ENCODE results near the gene POLD1.
"Not testable (repeated sequence)": the region's sequence is repeated elsewhere in the genome, so short reads cannot be mapped to it uniquely, and the experiment has no call there.

POLD1 gene

DNA sequence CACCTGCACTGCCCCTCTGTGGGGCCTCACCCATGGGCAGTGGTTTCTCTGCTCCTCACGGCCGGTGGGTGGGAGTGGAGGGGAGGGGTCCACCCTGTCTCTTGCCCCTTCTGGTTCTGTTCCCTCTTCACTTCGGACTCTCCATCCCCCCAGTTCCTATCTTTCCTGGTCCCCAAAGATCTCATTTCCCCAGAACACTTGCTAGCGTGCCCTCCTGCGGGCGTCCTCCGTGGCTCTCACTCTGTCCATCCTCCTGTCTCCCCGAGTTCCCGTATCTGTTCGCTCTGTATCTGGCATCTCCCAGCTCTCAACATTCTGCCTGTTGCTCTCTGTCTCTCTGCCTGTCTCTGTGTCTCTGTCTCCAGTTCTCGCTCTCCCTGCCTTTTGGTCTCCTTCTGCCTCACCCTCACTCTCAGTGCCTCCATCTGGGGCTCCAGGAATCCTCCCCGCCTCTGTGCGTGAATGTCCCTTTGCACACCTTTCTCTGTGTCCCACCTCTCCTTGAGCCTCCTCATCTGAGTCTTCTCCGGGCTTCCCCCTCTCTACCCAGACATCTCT is 35.0 kb downstream of the POLD1 start:
- DNase-seq = no peak

DNA sequence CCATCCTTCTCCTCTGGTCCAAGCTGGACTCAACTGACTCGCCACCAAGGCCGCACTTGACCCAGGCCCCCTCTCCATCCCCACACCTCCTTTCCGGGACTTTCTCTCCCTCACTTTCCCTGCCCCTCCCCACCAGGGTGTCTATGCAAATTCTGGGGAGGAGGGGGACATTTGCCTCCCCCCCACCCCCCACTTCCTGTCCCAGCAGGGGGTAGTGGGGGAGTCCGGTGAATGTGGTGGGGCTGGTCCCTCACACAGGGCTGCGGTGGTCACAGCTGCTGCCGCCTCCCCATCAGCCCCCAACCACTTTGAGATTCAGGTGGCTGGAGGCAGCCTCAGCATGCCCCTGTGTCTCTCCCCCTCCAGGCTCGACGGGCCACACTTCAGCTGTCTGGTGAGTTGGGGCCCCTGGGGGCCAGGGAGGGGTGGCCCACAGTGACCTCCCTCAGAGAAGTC is 35.5 kb downstream of the POLD1 start:
- DNase-seq = no peak

DNA sequence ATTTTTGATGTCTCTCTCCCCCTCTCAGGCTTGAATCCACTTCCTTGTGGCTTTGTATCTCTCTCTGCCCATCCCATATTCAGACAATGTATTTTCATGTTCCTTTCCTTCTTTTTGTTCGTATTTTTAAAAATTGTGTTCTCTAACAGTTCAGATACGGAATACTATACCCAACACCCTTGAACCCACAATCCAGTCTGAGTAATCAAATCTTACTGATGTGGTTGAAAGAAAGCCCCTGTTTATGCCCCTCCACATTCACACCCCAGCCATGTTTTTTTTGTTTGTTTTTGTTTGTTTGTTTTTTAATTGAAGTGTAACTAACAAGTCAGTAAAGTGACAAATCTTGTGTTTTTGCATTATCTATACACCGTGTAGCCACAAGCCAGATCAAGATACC is 36.0 kb downstream of the POLD1 start:
- DNase-seq = no peak

DNA sequence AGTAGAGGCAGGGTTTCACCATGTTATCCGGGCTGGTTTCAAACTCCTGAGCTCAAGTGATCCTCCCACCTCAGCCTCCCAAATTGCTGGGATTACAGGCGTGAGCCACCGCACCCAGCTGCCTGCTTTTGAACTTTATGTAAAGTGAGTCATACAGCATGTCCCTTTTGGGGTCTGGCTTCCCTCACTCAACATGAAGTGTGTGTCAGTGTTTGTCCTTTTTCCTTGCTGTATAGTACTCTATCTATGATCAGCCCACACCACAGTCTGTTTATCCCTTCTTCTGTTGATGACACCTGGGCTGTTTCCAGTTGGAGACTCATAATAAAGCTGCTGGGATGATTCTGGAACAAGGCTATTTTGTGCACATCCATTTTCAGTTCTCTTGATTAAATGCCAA is 36.7 kb downstream of the POLD1 start:
- DNase-seq = no peak

DNA sequence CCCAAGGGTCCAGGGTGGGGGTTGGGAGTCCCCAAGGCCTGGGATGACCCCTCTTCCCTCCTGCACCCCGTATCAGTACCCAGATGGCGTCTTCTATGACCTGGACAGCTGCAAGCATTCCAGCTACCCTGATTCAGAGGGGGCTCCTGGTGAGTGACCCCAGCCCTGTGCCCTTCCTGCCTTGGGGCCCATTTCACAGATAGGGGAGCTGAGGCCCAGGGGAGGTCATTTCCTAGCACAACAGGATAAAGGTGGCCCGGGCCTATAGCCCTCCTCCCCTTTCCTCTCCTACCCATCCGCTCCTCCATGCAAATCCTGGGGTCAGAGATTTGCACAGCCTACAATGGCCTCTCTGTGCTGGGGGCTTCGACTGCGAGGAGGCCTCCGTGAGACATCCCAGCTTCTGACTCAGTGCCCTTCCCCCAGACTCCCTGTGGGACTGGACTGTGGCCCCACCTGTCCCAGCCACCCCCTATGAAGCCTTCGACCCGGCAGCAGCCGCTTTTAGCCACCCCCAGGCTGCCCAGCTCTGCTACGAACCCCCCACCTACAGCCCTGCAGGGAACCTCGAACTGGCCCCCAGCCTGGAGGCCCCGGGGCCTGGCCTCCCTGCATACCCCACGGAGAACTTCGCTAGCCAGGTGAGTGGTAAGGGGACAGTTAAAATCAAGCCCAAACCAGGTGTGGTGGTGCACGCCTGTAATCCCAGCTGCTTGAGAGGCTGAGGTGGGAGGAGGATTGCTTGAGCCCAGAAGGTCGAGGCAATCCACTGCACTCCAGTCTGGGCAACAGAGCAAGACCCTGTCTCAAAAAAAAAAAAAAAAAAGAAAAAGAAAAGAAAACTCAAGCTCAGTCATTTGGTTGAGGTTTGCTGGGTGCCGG is 38.5 kb downstream of the POLD1 start:
- DNase-seq = no peak

DNA sequence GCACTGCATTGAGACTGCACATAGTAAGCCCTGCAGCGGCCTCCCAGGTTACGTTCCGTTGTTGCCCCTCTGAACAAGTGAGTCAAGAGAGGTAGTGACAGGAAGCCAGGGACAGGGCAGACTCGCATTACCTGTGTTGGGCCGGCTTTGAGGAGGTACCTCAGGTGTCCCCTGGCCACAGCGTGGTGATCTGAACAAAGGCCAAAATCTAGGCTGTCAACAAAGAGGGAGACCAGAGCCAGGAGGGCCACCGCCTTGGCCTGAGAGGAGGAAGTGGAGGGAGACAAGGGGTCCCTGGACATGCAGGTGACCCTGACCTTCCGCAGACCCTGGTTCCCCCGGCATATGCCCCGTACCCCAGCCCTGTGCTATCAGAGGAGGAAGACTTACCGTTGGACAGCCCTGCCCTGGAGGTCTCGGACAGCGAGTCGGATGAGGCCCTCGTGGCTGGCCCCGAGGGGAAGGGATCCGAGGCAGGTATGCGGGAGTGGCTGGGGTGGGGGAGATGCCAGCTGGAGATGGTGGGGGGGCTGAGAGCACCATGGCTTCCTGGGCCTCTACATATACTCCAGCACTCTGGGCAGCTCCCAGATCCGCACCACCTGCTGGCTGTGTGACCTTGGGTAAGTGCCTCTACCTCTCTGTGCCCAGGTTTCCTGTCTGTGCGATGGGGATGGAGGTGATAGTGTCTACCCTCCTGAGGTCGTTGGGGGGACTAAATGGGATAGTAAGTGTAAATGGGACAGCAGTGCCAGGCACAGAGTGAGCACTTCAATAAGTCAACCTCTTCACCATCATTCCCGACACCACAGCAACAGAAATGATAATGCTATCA is 39.3 kb downstream of the POLD1 start:
- DNase-seq = no peak

DNA sequence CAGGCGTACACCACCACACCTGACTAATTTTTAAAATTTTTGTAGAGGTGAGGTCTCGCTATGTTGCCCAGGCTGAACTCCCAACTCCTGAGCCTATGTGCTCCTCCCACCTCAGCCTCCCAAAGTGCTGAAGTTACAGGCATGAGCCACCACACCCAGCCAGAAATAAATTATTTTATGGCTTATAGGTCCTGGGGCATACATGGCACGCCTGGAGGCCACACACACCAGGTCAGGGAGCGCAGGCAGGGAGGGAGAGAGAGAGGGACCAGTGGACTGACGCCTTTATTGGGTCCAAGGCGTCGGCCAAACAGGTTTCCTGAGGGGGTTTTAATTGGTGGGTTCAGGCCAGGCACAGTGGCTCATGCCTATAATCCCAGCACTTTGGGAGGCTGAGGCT is 41.4 kb downstream of the POLD1 start:
- no peak for DNase-seq

DNA sequence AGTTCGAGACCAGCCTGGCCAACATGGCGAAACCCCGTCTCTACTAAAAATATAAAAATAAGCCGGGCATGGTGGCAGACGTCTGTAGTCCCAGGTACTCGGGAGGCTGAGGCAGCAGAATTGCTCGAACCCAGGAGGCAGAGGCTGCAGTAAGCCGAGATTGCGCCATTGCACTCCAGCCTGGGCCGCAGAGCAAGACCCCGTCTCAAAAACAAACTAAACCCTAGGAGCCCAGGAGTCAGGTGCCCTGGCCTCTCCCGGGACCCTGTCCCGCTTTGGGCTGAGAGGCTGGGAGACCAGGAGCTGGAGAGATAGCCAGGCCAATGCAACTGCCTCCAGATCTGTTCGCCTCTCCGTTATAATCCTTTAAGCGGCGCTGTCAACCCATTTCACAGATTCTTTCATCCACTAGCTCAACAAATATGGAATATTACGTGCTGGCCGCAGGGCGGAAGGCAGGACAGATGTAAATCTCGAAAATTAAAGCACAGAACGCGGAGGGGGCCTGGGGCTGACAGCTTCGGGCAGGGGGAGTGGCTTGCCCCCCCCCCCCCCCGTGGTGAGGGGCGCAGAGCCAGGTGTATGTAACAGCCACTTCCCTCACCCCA is 43.3 kb downstream of the POLD1 start:
- no peak for DNase-seq

DNA sequence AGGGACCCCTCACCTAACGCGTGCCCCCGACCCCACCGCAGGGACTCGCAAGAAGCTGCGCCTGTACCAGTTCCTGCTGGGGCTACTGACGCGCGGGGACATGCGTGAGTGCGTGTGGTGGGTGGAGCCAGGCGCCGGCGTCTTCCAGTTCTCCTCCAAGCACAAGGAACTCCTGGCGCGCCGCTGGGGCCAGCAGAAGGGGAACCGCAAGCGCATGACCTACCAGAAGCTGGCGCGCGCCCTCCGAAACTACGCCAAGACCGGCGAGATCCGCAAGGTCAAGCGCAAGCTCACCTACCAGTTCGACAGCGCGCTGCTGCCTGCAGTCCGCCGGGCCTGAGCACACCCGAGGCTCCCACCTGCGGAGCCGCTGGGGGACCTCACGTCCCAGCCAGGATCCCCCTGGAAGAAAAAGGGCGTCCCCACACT is 43.9 kb downstream of the POLD1 start:
- no peak for DNase-seq

DNA sequence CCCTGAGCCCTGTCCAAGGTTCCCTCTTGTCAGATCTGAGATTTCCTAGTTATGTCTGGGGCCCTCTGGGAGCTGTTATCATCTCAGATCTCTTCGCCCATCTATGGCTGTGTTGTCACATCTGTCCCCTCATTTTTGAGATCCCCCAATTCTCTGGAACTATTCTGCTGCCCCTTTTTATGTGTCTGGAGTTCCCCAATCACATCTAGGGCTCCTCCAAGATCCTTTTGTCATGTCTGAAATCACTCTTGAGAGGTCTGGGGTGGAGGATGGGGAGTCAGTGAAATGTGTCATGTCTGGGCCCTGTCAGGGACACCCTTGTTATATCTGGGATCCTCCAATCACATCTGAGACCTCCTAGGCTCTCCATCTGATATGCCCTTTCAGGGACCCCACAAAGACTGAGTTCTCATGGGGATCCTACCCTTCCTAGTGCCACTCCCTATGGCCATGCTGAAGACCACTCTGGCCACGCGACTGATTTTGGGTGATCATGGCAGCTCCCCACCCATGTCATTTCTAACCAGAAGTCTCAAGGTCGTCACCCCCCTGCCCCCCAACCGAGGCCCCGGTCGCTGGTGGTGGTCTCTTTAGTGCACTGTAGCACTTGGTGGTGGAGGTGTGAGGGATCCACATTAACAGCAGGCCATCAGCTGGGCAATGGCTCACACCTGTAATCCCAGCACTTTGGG is 44.8 kb downstream of the POLD1 start:
- DNase-seq = no peak

DNA sequence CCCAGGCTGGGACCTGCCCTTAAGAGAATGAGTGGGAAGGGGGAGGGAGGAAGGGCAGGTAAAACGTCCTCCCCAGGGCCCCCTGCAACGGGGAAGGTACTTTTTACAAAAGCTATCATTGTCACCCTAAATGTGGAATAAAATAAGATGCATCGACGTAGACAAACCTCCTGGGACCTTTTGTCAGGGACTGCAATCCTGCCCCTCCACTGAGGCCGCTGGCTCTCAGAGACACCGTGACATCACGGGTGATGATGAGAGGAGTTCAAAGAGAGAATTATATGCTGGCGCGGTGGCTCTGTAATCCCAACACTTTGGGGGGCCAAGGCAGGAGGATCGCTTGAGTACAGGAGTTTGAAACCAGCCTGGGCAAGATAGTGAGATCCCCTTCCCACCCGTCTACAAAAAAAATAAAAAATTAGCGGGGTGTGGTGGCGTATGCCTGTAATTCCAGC is 46.8 kb downstream of the POLD1 start:
- DNase-seq = no peak

DNA sequence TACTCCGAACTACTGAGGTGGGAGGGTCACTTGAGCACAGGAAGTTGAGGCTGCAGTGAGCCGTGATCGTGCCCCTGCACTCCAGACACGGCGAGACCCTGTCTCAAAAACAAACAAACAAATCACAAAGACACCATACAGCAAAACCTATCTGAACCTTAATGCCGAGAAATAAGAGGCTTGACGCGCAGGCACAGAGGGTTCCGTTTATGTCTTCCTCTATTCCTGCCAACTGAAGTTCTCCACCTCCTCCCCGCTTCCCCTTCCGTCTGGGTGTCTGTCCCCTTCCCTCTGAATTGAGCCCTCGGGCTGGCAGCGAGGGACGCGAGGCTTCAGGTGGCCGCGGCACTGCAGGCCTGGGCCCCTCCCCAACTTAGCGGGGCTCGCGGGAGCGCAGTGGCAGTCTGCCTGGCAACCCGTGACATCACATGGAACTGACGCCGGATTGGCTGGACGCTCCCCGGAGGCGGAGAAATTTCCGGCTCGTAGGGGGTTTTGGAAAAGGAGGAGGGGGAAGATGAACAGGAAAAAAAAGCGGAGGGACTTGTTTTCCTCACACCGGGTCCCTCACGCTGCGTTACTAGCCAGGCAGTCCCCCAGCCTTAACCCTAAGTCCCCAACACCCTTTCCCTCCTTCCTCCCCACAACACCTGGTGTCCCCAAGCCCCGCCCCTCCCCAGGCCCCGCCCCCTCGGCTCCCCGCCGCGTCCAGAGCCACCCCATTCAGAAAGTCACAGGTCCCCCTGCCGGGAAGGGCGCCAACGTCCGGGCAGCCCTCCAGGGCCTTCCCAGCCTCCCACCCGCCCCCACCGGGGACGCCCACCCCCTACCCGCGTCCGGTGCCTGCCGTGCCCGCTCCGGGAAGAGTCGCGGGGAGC is 47.4 kb downstream of the POLD1 start:
- peak; percentile 54 for DNase-seq

DNA sequence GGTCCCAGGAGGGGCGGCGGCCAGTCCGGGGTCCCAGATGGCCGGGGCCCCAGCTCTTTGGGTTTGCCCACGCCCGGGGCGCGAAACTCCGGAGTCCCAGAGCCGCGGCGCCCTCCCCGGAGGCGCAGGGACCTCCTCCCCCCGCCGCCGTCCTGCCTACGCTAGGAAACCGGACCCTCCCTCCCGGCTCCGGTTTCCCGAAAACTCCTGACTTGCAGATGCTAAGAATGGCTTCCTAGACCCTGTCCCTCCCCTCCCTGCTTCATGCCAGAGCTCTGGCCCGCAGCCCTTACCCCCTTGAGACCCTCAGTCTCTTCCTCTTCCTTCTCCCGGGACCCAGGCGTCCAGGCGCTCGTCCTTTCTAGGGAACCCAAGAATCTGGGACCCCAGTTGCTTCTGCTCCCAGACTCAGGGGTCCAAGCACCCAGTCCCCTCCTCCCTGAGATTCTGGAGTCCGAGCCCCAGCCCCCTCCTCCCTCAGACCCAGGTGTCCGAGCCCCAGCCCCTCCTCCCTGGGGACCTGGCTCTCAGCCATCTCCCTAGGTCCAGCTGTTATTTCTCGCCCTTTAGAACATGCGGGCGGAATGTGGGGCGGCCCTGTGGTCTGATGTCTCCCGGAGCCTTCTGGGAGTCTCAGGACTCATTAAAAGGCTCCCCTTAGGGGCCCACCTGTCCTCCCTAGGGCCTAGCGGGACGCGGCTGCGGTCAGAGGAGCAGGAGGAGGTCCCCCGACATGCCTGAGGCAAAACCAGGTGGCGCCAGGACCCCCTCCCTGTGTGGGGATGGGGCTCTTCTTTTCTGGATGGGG is 48.3 kb downstream of the POLD1 start, which contains the start of gene MYBPC2:
Gene MYBPC2, plus strand, starts transcription at position 672 of the 808 bp plus-strand sequence. Its CDS starts 62 bp downstream, at position 734.
- no peak for DNase-seq

DNA sequence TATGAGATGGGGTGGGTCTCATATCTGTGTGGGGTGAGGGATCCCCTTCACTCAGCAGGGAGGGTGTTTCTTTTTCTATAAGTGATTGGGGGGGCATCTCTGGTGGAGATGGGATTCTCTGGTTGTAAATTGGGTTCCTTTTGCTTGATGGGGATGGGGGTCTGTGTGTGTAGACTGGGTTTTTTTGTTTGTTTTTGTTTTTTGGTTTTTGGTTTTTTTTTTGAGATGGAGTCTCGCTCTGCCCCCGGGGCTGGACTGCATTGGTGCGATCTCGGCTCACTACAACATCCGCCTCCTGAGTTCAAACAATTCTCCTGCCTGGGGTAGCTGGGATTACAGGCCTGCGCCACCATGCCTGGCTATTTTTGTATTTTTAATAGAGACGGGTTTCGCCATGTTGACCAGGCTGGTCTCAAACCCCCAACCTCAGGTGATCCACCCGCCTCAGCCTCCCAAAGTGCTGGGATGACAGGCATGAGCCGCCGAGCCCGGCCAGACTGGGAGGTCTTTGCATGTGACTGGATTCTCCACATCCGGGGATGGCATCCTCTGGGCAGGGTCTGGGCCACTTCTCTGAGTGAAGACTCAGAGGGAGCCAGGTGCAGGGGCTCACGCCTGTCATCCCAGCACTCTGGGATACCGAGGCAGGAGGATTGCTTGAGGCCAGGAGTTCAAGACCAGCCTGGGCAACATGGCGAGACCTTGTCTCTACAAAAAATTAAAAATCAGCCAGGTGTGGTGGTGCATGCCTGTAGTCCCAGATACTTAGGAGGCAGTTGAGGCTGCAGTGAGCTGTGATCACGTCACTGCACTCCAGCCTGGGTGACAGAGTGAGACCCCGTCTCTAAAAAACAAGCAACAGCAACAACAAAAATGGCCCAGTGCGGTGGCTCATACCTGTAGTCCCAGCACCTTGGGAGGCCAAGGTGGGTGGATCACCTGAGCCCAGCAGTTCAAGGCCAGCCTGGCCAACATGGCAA is 49.3 kb downstream of the POLD1 start:
- no peak for DNase-seq

DNA sequence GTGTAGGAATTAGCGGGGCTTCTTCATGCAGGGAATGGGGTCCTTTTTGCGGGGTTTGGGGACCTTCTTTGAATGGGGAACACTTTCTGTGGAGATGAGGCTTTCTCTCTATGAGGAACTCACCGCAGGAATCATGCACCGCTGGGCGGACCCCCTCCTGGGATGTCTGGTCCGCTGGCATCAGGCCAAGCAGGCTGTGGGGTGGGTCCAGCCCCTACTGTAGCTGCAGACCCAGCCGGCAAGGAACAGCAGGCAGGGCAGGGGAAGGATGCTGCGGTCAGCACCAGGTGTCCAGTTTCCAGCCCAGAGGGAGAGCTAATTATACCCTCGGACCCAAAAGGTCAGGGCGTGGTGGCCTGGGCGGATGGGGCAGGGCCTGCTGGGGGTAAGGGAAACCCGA is 50.4 kb downstream of the POLD1 start:
- no peak for DNase-seq

DNA sequence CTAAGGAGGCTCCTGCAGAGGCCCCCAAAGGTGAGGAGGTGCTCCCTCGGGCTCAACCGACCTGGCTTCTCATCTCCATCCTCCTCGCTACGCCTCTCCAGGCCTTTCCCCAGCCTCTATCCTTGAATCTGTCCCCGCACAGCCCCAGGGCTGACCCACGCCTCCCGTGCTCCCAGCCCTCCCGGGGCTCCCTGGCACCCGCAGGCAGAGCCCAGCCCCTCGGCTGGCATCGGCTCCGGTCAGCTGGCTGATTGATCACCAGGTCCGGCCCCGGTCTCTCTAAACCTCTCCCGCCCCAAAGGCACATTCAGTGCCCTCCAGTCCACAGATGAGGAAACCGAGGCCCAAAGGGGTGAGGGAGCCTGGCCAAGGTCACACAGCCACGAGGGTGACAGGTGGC is 51.1 kb downstream of the POLD1 start:
- DNase-seq = no peak

DNA sequence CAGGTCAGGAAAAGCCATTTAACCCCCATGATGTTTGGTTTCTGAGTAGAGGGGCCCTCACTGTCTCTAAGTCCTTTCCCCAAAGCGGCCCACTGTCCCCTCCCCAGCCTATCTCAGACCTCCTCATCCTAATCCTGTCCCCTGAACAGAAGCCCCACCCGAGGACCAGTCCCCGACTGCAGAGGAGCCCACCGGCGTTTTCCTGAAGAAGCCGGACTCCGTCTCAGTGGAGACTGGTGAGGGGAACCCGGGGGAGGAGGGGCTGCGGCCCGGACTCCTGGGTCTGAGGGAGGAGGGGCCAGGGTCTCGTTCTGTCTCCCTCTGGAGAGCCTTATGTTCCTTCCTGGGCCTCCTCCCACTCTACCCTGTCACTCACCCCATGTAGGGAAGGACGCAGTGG is 51.5 kb downstream of the POLD1 start:
- no peak for DNase-seq

DNA sequence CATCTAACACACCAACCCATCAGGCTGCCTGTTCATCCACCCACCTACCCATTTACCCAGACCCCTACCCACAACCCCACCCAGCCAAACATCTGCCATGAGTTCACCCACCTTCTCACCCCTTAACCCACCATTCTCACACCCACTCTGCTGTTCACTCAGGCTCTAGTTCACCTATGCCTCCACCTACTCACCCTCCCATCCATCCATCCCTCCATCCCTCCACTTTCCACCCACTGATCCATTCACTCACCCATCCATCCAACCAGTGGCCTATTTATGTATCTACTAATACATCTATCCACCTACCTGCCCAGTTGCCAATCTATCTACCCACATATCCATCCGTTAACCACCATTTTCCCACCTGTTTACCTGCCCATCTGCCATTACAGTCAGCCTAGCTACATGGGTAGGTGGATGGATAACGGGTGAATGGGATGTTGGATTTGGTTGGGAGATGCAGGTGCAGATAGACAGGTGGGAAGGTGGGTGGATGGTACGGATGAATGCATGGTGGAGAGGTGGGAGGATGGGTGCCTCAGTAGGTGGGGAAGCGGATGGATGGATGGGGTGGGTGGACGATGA is 53.8 kb downstream of the POLD1 start:
- no peak for DNase-seq

DNA sequence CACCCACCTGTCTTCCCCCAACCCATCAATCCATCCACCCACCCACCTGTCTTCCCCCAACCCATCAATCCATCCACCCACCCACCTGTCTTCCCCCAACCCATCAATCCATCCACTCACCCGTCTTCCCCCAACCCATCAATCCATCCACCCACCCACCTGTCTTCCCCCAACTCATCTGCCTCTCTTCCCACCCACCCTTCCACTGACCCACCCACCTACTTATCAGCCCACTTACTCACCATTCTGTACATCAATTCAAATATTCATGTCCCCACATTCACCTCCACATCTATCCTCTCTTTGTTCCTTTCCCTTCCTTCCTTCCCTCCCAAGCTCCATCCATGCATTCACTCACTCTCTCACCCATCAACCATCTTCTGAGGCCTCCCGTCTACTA is 55.0 kb downstream of the POLD1 start:
- not testable (repeated sequence) for DNase-seq

All from NCI-H510A (cell line).